Stimulated activated CD4-positive, alpha-beta T cell treated with anti-CD3 and anti-CD28 coated beads, Interleukin-4, amount 100 ng/mL, for 24 hours (primary cell): Measurements from ENCODE around the gene GC.
"Not testable (repeated sequence)": the region's sequence is repeated elsewhere in the genome, so short reads cannot be mapped to it uniquely, and the experiment has no call there.

ENCODE experiments used
- DNase-seq: peaks from one replicate; pipeline ENCODE4 v3.0.0-alpha.2; 2020

The GC gene

GRCh38 chr4:71783972-71784371 lies at the start of gene GC:
Gene GC (minus strand): TSS chr4:71784079. CDS start chr4:71784018, 61 bp downstream.
- no peak for DNase-seq

- no peak for DNase-seq
Observed at GRCh38 chr4:71833232-71833900, 49.5 kb upstream of the GC start.

GRCh38 chr4:71832049-71832448 lies 48.2 kb upstream of the GC start:
- no peak for DNase-seq

GRCh38 chr4:71830497-71831190 lies 46.8 kb upstream of the GC start:
- DNase-seq = no peak

GRCh38 chr4:71828470-71828869 lies 44.6 kb upstream of the GC start:
- DNase-seq = no peak

- DNase-seq = no peak
Observed at GRCh38 chr4:71827826-71828225, 43.9 kb upstream of the GC start.

- DNase-seq = no peak
Observed at GRCh38 chr4:71816676-71817303, 32.9 kb upstream of the GC start.

- DNase-seq = no peak
Observed at GRCh38 chr4:71814433-71814832, 30.6 kb upstream of the GC start.

GRCh38 chr4:71809805-71810204 lies 25.9 kb upstream of the GC start:
- DNase-seq = not testable (repeated sequence)

- no peak for DNase-seq
Observed at GRCh38 chr4:71807469-71807868, 23.6 kb upstream of the GC start.

GRCh38 chr4:71805230-71805629 lies 21.4 kb upstream of the GC start:
- not testable (repeated sequence) for DNase-seq

GRCh38 chr4:71804017-71804697 lies 20.3 kb upstream of the GC start:
- not testable (repeated sequence) for DNase-seq

- DNase-seq = no peak
Observed at GRCh38 chr4:71785959-71786358, 2.1 kb upstream of the GC start.

GRCh38 chr4:71784569-71785197 lies 804 bp upstream of the GC start:
- DNase-seq = no peak

- DNase-seq = no peak
Observed at GRCh38 chr4:71777891-71778290, 6.0 kb downstream of the GC start.

GRCh38 chr4:71775449-71775848 lies 8.4 kb downstream of the GC start:
- no peak for DNase-seq

GRCh38 chr4:71774136-71774535 lies 9.7 kb downstream of the GC start:
- DNase-seq = no peak

- no peak for DNase-seq
Observed at GRCh38 chr4:71773004-71773403, 10.9 kb downstream of the GC start.

GRCh38 chr4:71772592-71772991 lies 11.3 kb downstream of the GC start:
- no peak for DNase-seq

- no peak for DNase-seq
Observed at GRCh38 chr4:71771613-71772012, 12.3 kb downstream of the GC start.

GRCh38 chr4:71769434-71769833 lies 14.4 kb downstream of the GC start:
- no peak for DNase-seq

GRCh38 chr4:71768123-71768522 lies 15.8 kb downstream of the GC start:
- DNase-seq = no peak

- no peak for DNase-seq
Observed at GRCh38 chr4:71765821-71766383, 18.0 kb downstream of the GC start.
